ENCODE results near the gene HOMER2. TPM values are rescaled to one million over a fixed set of nuclear protein-coding genes. Genes with fewer than 3 reads are reported as not detected.
A peak's percentile ranks its signal among the peaks of the same experiment; 100 is the strongest.

Gene HOMER2
- total RNA-seq, 1 experiment from 2014 or later = 22.6 TPM

GRCh38 chr15:82999905-83000671 lies 47.6 kb upstream of the HOMER2 start:
- peak; percentile 81 for ATAC-seq
- H3K79me2 ChIP-seq (ENCODE audit: low read length) = no peaks in the 10 kb centered on the region
- ChIA-PET POLR2A (ENCODE audit: unreplicated experiment) (no interaction called here), CTCF (no interaction called here)
- H3K9me3 ChIP-seq (ENCODE audit: low read length) = no peaks in the 10 kb centered on the region
- H3K27ac ChIP-seq (ENCODE audit: low read length) = no peak overlapping the region
- intact Hi-C loops (cut with micrococcal nuclease) = loop anchor here (1.0 kb wide), 2 partner anchors 151 to 168 kb away; no protein-coding TSS in a partner anchor
- H3F3A ChIP-seq (ENCODE audit: low read length, unreplicated experiment) = no peaks in the 10 kb centered on the region
- H3K4me3 ChIP-seq (ENCODE audit: low read length) = peak overlapping the region; percentile 56
- peak overlapping the region; percentile 63 for H2AFZ ChIP-seq (ENCODE audit: low read length)
- no peaks in the 10 kb centered on the region for H4K20me1 ChIP-seq (ENCODE audit: low read length)
- H3K36me3 ChIP-seq (ENCODE audit: low read depth, low read length) = peaks cover 4% of the 10 kb centered on the region; the same call in 1 of the 2 replicates
- H3K27me3 ChIP-seq (ENCODE audit: low read length) = no peaks in the 10 kb centered on the region
- peak; percentile 75 for DNase-seq
- peak overlapping the region; percentile 81 for H3K4me2 ChIP-seq (ENCODE audit: low read length)
- BruUV-seq (replicated peaks) = no TSS peak
- peak overlapping the region; percentile 37; the same call in 1 of the 2 replicates for H3K9ac ChIP-seq (ENCODE audit: low read length)
- no peaks in the 10 kb centered on the region for H3K9me2 ChIP-seq (replicated peaks; ENCODE audit: low read length)
- no peaks in the 10 kb centered on the region for H3K4me1 ChIP-seq (ENCODE audit: insufficient read depth, low read length)
- peak; percentile 79 for TF ChIP-seq CTCF (conservative IDR thresholded peaks at IDR 0.05; ENCODE audit: low read depth, low read length)
- TF ChIP-seq EZH2 (IDR thresholded peaks at IDR 0.05; ENCODE audit: low read length, unreplicated experiment) = no peak

- no peak overlapping the region for H3K4me2 ChIP-seq (ENCODE audit: low read length)
Observed at GRCh38 chr15:82999426-82999825, 46.9 kb upstream of the HOMER2 start.

More at GRCh38 chr15:82999426-82999825, 46.9 kb upstream of the HOMER2 start:
- Histone ChIP-seq H3K9me2 (replicated peaks; ENCODE audit: low read length) (no peaks in the 10 kb centered on the region), H4K20me1 (ENCODE audit: low read length) (no peaks in the 10 kb centered on the region), H3K79me2 (ENCODE audit: low read length) (no peaks in the 10 kb centered on the region), H3K9me3 (ENCODE audit: low read length) (no peaks in the 10 kb centered on the region), H2AFZ (ENCODE audit: low read length) (no peak overlapping the region), H3K4me1 (ENCODE audit: insufficient read depth, low read length) (no peaks in the 10 kb centered on the region), H3K27ac (ENCODE audit: low read length) (no peak overlapping the region), H3K27me3 (ENCODE audit: low read length) (no peaks in the 10 kb centered on the region), H3K4me3 (ENCODE audit: low read length) (no peak overlapping the region), H3F3A (ENCODE audit: low read length, unreplicated experiment) (no peaks in the 10 kb centered on the region), H3K36me3 (ENCODE audit: low read depth, low read length) (no peaks in the 10 kb centered on the region), H3K9ac (ENCODE audit: low read length) (no peak overlapping the region)
- ATAC-seq (no peak), DNase-seq (no peak)
- TF ChIP-seq CTCF (conservative IDR thresholded peaks at IDR 0.05; ENCODE audit: low read depth, low read length) = no peak
- no peak for TF ChIP-seq EZH2 (IDR thresholded peaks at IDR 0.05; ENCODE audit: low read length, unreplicated experiment)
- TF ChIP-seq EZH2phosphoT487 (IDR thresholded peaks at IDR 0.05; ENCODE audit: borderline replicate concordance, low read length) = no peak
- ChIA-PET CTCF (no interaction called here), POLR2A (ENCODE audit: unreplicated experiment) (no interaction called here)
- intact Hi-C loops (cut with micrococcal nuclease) = no loop called here
- BruUV-seq (replicated peaks) = no TSS peak

Measured in PC-3 (cell line).